MV-4-11 (cell line): ENCODE measurements around the gene NUCKS1.

Experiments used
- DNase-seq: peaks from one replicate; lab custom pipeline; 2025; lab: John Stamatoyannopoulos, UW

NUCKS1 gene, protein sequence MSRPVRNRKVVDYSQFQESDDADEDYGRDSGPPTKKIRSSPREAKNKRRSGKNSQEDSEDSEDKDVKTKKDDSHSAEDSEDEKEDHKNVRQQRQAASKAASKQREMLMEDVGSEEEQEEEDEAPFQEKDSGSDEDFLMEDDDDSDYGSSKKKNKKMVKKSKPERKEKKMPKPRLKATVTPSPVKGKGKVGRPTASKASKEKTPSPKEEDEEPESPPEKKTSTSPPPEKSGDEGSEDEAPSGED

DNA sequence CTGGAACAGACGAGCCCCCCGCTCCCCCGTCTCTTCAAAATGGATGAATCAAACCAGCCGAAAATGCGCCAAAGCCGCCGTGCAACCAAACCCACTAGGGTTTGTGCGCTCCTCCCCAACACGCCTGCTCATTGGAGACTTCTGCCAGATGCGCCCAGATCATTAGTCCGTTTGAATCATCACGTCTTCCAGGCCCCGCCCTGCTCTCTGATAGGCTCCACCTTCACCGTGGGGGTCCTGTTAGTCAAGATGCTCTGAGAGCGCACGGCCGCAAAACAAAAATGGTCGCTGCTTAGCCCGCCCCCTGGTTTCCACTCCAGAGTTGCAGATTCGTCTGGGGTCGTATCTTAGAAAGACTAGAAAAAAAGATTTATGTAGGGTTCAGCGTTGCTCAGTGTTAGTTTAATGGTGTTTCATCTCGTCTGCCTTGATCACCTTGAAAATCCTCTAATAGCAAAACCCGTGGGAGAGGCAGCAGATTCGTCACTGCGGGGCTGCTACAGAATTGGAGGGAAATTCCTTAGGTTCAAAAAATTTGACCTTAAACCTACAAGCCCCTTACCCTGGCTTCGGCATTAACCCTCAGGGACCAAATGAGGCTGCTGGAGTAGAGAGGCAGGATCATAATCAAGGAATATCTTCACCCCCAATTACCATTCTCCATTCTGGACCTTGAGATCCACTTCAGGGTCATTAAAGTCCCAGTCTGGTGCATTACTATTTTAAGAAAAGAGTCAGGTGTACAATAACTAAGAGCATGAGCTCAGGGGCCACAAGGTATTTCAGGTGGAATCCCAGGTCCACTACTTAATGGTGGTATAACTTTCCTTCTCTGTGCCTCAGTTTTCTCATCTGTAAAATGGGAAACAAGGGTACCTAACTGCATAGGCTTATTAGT lies at the start of gene NUCKS1:
Gene NUCKS1 (minus strand): TSS at position 45 of the 898 bp plus-strand sequence. CDS start 209 bp downstream, outside the sequence.
- peak; percentile 99 for DNase-seq

DNA sequence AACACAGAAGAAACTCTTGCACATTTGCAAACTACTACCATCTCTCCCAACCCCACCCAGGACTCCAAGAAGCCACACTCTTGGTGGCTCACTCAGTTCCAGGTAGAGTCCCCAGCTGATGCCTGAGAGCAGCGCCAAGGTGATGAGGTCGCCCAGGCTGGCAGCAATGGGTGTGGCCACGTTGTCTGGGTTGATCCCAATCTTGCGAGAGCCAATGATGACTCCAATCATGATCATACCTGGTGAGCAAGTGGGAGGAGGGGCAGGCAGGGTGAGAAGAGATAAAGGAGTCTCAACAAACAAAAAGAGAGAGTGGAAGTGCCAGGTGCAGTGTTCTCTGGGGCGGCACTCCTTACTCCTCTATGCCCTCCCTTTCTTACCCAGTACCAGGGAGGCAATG lies 48.6 kb upstream of the NUCKS1 start:
- no peak for DNase-seq

DNA sequence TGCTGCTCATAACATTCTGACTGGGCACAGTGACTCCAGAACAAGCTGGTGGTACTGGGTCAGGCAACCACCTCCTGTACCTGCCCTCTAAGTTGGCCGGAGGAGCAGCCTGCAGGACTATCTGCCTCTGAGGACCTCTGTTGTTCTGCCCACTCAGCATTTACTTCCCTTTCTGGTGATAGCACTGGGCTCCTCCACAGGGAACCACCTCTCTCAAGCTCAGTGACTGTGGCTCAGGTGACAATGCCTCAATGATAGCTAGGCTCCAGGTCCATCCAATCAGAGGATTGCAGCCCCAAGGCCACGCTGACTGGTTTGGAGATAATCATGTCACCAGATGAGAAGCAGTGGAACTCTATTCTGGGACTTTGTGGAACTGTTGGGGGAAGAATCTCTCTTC lies 47.2 kb upstream of the NUCKS1 start:
- DNase-seq, result no peak

DNA sequence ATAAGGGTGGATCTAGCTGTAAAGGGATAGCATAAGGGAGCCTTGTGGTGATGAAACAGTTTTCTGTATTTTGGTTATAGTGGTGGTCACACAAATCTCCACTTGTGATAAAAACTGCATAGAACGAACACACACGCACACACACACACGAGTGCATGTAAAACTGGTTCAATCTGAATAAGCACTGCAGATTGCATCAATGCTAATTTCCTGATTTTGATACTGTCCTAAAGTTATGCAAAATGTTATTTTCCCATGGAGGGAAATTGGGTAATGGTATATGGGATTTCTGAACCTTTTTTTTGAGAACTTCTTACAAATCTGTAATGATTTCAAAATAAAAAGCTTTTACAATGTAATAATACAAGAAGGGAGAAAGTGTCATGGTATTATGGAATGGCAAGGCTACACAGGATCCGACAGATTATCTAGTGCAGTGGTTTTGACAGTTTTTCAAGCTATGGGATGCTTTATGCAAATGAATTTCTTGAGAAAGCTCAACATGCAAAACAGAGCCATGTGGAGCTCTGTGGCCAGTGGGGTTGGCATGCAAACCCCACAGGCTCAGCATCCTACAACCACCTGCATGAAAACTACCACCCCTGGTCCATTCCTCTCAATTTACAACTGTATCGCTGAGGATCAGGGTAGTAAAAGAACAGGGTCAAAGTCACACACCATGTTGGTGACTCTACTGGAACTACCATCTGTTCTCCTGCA lies 44.2 kb upstream of the NUCKS1 start:
- DNase-seq, result no peak

DNA sequence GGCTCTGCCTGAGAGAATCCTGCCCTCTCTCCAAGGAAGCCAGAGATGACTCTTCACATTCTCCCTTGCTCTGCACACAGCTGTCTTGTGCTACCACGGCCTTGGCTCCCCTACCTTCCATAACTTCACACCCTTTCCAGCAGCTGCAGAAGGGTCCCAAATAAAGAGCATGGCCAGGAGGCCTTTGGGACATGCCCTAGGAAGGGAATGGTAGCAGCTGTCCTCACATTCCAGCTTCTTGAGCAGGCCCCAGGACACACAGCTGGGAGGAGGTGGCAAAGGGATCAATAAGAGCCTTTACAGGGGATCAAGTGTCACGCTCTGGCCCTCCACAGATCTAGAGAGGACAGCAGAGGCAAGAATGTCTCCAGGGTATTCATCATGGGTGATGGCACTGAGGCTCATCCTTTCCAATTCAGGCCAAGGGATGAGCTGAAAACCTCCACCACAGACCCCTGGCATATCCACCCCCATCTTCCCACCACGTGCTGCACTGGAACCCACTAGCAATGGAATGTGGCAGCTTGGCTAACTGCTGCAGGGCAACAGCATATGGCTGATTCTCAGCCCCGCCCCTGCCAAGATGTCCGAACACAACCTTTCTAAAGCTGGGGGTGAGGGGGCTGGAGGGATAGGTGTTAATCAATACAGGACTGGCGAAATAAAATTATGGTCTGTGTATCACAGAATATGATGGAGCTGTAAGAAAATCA lies 43.1 kb upstream of the NUCKS1 start:
- DNase-seq, result no peak

DNA sequence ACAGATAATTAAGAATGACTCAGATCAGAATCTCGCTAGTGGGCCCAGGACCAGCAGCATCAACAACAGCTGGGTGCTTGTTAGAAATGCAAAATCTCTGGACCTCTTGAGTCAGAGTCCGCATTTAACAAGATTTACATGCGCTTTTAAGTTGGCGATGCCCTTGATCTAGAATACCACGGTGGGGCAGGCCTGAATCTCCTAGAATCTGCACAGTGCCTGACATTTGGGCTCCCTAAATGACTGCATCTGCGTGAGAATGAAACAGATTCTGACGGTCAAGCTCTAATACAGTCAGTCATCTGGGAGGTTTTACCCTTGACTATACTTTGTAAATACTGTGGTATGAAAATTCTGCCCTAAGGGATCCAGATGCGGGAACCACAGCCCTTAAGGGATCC lies 42.5 kb upstream of the NUCKS1 start:
- DNase-seq, result no peak

DNA sequence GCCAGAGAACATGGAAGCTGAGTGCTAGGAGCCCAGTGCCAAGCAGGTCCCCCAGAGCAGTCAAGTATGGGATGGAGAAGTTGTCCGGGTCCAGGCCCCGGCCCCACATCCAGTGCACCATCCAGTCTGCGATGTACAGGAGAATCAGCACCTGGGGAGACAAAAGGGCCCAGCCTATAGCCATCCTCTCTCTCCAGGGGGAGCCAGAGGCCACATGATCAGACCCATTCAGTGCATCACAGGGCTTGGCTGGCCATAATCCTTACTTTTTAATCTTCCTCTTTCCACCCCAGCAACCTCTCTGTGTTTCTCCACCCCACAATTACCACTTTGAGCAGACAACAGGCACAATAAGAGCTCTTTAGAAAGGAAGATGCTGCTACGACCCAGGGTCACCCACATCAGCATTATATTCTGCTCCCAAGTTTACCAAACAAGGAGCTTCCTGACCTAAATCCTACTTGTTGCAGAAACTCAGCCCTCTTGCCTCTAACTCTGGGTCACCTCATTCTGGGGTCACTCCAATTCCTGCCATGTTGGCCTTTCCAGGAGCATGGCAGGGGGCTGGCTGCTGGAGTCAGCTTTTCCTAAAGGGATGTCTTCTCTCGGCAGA lies 41.7 kb upstream of the NUCKS1 start:
- DNase-seq, result peak; percentile 72

DNA sequence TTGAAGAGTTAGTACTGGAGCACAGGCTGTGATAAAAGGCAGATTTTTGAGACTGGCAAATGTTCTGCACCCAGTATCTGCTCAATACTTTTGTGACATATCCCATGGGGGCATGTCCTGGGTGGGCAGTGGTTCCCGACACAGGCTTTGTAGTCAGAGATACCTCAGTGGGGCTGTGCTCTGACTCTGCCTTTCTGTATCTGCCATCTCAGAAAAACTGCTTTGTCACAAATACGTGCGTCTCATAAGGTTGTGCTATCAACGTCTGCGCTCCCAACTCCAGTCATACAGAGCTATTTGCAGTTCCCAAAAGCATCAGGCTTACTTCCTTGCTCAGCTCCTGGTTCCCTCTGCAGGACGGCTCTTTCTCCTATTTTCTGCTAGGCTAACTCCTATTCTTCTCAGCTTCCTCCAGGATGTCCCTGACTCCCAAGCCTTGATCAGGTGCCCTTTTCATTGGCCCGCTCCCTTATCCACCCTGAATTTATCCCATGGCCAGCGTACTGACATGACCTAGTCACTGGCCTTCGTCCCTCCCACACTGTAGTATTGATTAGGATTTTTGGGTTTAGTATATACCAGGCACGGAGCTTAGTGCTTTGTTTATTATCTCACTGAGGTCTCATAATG lies 37.4 kb upstream of the NUCKS1 start:
- no peak for DNase-seq

DNA sequence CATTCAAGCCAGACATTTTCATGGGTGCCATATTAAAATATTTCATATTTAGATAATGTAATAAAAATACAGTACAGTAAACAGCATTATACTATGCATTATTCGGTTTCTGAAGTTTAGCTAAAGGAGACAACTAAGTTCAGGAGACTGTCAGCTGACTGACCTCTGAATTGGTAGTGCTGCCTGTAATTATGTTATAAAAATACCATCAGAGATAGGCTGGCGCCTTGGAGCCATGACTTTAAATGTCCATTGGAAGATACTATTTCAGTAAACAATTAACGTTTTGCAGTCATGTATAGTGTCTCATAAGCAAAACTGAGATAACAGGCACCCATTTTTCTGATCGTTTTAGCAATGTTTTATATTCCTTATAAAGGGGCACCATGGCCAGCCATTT lies 36.6 kb upstream of the NUCKS1 start:
- no peak for DNase-seq

DNA sequence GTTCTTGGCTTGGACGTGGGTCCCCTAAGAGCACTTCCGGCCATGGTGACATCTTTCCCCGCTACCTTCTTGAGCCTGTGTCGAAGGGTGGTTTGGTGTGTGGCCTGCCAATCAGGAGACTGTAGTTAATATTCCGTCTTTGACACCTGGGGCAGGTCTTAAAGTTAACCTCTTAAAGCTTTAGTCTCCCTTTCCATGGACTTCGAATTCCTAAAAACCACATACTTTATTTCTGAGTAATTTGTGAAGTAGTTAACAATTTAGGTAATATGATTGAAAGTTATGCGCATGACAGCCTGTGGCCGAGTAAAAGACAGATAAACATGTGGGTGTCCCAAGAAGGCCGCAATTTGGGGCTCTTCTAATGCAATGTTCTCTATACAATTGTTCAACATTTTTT lies 35.5 kb upstream of the NUCKS1 start:
- no peak for DNase-seq

DNA sequence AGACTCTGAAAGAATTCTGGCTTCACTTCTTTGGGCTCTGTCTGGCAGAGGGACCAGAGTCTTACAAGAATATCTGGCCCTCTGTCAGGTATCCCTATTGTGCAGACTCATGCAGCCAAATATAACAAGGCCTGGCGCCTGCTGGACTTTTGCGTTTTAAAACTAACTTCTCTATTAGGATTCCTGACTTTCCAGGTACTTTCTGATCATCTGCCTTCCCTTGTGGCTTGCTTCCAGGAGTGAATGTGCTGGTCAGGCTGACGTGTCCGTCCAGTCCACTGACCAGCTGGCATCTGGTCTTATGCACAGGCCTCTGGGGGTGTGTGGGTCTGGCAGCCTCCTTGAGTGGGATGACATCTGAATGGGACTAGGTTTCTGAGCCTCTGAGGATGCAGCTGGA lies 33.9 kb upstream of the NUCKS1 start:
- DNase-seq, result no peak

DNA sequence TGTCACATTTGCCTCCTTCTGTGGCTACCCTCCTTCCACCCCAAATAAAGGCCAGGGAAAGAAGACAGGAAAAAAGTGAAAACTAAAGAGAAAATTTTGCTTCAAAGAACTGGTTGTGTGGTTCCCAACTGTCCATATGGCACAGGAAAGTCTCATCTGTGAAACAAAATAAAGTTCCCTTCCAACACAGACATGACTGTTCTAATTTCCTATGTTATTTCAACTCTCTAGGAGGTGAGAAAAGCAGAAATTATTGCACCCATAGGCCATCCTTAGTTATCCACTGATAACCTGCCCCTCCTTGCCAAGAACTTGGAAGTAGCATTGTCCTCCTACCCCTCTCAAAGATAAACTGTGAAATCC lies 33.4 kb upstream of the NUCKS1 start:
- no peak for DNase-seq

DNA sequence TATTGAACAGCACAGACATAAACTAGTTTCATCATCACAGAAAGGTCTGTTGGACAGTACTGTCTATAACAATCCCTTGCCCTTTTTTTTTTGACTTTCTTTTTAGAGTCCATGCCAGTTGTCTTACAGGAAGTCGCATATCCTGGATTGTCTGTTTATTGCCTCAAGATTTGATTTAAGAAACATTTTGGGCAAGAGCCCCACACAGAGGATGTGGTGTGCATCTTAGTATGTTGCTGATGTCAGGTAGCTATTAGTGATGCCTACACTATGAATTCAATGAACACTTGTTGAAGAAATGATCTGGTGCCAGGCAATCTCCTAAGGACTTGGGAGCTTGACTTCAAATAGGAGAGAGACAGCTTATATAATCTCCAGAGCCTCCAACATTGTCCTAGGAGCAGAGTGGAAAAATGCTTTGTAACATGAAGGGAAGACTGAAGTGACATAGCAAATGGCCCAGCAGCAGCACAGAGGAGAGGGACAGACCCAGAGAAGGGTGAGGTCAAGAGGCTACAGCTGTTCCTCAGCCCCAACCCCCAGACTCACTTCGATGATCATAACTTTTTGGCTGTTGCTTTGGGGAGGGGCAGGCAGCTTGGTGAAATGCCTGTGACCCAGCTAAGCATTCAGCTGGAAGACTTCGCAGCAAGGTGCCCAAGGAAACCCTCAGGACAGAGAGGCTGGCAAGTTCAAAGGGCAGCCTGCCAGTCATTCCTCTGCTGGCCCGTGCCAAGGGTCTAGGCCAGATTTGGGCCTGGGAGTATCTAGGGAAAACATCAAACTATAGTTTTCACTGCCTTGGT lies 32.8 kb upstream of the NUCKS1 start:
- DNase-seq, result peak; percentile 15

DNA sequence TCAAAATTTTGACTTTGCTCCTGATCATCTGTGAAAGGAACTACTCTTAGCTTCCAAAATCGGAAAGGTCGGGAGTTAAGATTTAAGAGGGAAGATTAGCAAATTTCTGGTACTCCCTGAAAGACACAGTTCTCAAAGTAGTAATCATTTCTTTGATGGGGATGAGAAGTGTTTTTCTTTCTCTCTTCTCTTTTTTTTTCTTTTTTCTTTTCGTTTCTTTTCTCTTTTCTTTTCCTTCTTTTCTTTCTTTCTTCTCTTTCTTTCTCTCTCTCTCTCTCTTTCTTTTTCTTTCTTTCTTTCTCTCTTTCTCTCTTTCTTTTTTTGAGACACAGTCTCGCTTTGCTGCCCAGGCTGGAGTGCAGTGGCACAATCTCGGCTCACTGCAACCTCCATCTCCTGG lies 30.4 kb upstream of the NUCKS1 start:
- no peak for DNase-seq

DNA sequence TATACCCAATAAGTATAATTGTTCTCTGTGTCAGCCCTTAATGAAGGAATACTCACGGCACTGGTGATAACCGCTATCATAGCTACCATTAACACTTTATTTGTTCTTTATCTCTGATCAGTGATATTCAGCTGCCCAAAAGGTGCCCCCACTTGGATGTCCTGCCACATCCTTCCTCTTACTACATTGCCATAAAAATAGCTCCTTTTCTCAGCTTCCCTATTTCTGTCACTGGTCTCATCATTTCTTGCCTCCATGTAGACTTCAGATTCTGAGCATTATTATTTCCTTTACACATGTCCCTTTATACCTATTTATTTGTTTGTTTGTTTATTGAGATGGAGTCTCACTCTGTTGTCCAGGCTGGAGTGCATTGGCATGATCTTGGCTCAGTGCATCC lies 28.0 kb upstream of the NUCKS1 start:
- DNase-seq, result peak; percentile 75

DNA sequence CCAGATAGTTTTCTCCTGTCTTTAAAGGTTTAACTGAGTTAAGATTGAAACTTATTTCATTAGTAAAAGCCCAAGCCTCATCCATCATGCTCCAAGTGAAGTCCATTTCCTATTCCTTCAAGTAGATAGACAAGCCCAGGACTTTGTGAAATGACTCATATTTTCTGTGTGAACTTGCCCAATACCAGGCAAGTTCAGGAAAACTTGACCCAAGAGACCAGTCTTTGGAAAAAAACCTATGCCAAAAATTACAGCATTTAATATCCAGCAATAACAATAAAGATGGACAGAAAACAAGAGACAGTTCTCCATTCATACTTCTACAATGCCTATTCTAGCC lies 25.7 kb upstream of the NUCKS1 start:
- DNase-seq, result peak; percentile 56

DNA sequence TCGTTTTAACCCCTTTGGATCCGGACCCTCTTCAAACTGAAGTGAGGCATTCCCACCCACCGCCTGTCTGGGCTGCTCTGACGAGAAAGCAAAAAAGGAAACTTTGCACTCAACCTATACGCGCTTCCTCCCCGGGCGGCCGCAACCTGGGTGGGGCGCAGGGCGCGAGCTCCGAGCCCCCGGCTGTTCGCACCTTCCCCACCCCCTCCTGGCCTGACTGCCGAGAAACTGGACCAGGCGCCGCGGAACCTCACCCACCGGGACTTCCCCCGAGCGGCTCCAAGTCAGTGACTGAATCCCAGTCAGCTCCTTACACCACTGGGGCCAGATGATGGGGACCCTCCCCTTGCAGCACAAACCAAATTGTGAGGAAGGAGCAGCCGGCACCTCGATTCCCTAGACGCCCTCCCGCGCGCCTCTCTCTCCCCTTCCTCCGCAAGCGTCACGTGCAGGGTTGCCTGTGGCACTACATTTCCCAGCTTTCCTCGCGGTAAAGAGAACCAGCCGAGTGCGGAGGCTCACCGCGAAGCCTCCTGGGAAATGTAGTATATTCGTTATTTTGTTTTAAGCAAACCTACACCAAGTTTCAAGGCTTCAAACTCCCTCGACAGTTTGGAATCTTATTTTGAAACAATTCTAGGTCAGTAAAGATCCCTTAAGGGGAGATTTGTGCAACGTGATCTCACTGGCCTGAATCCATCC lies 25.2 kb upstream of the NUCKS1 start, which contains the start of gene RAB29:
Gene RAB29 (minus strand): TSS at position 468 of the 702 bp plus-strand sequence. CDS start 526 bp downstream, outside the sequence.
- DNase-seq, result peak; percentile 76

DNA sequence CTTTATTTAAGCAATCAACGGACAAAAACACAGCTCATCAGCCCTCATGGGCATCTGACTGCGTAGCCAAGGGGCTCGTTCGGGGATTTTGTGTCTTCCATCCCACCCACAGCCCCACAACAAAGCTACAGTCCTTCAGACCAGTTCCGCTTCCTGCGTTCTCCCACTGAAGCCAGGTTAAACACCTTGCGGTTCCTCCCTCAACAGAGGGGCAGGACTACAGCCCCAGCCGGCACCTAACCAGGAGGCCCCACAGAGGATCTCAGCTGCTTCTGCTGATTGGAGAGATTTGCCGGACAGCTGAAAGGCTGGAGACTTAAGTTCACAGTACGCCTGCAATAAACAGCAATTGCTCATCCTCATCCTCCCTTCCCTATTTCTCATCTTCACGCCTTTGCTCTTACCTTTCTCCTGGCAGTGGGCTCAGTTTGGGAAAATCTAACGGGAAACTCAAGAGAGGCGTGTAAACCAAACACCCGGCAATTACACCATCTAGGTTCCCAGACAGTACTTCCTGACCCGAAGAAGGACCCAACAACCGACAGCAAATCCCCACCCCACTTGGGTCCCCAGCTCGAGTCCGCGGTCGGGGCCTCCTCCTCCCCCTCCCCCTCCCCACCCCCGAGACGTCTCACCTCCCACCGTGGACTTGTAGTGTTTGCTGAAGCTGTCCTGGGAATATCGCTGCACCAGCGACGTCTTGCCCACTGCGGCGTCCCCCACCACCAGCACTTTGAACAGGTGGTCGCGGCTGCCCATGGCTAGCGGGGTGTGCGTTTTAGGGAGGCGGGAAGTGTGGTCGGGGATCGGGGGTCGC lies 24.4 kb upstream of the NUCKS1 start:
- DNase-seq, result no peak

DNA sequence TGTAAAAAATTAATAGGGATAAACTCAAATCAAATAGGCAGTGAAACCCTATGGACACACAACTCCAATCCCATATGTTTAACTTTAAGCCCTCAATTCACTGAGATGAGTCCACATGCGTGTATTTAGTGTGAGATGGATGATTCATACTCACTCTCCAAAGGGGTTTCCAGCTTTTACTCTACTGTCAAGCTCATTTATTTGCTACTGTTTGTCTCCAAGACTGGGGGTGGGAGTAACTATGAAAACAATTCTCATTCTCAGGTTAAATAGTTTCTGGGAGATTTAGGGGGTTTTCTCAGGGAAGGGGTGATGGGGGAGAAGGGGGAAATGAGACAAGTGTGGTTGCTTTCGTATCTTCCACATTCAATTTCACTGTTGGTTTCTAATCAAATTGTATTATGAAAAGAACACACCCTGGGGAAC lies 22.6 kb upstream of the NUCKS1 start:
- DNase-seq, result no peak
